ENCODE data around the gene SH3RF3. TPM values are rescaled to one million over a fixed set of nuclear protein-coding genes. Genes with fewer than 3 reads are reported as not detected.

Gene SH3RF3
- total and polyA plus RNA-seq, 10 of the 15 experiments (the other 5 are each of a cell fraction or from before 2014, with no cell fraction given), result 0.08 to 8.8 (median 2.3) TPM

- TF ChIP-seq ZBTB11 (CRISPR knock-in tag; IDR thresholded peaks at IDR 0.05) (no peak), CUX1 (IDR thresholded peaks at IDR 0.05; ENCODE audit: insufficient replicate concordance, low read depth, low read length) (no peak), IRF4 (IDR thresholded peaks at IDR 0.05; ENCODE audit: low read depth, low read length) (peak; percentile 52; the same call in 1 of the 2 replicates), CTCF (IDR thresholded peaks at IDR 0.05 in 2 of 3, conservative IDR thresholded peaks at IDR 0.05 in 1 of 3; ENCODE audit: control insufficient read depth in 2 of 3, extremely low read depth in 1 of 3, insufficient read depth in 1 of 3, low read depth in 3 of 3, low read length in 3 of 3) (peak; percentile 83 to 97 (median 95)), ZNF592 (IDR thresholded peaks at IDR 0.05) (0 out of 2 replicates have a peak, but pooled peaks have one; percentile 20), FOXM1 (IDR thresholded peaks at IDR 0.05; ENCODE audit: low read depth, low read length) (peak; percentile 54; the same call in 1 of the 2 replicates), BHLHE40 (IDR thresholded peaks at IDR 0.05; ENCODE audit: borderline replicate concordance in 1 of 2, low read depth in 2 of 2, low read length in 1 of 2) (0 out of 4 replicates have a peak, but pooled peaks of 1 of the 2 experiments have one; percentile 28), IRF3 (IDR thresholded peaks at IDR 0.05) (no peak), ZNF207 (IDR thresholded peaks at IDR 0.05; ENCODE audit: borderline replicate concordance) (no peak), RCOR1 (conservative IDR thresholded peaks at IDR 0.05; ENCODE audit: low read depth, low read length) (no peak)
These were observed 417.1 kb downstream of the SH3RF3 start (continued) for GRCh38 chr2:109545828-109546713.

Data from GM12878 (cell line).